Adrenal gland (tissue), 12 donors: ENCODE results near the gene C14orf132. TPM values are rescaled to one million over a fixed set of nuclear protein-coding genes. Genes with fewer than 3 reads are reported as not detected.

Experiments used
- DNase-seq, 7 donors: peaks; one replicate each; pipeline ENCODE4 v3.0.0-alpha.2; 2019 to 2020
- H3K27ac ChIP-seq, 5 donors: fragments of 200-600 bp; sonication (generic) in 4 of 5; 1 replicate in 3 of 5; 2 replicates in 2 of 5; pipeline versions ENCODE4 v1.5.1 to v1.8.0; 2016 to 2020; ENCODE audit warnings: mild to moderate bottlenecking in 1 of 5
- H3K27me3 ChIP-seq: fragments of 200-600 bp; 2 replicates; pipeline ENCODE4 v1.8.0; 2021
- H3K36me3 ChIP-seq, 2 donors: fragments of 200-600 bp; replicated peaks in 1 of 2; 1 replicate in 1 of 2; 2 replicates in 1 of 2; pipeline versions ENCODE4 v1.5.1 to v1.8.0; 2018 to 2022
- H3K4me1 ChIP-seq, 2 donors: fragments of 200-600 bp; replicated peaks in 1 of 2; 1 replicate in 1 of 2; 2 replicates in 1 of 2; pipeline versions ENCODE4 v1.5.1 to v1.8.0; 2018 to 2021
- H3K4me3 ChIP-seq, 4 donors: fragments of 200-600 bp; sonication (generic) in 3 of 4; one replicate each; pipeline ENCODE4 v1.5.1; 2016 to 2018
- H3K9me3 ChIP-seq, 3 donors: fragments of 200-600 bp; sonication (generic) in 1 of 3; replicated peaks in 1 of 3; 1 replicate in 2 of 3; 2 replicates in 1 of 3; pipeline versions ENCODE4 v1.5.1 to v1.8.0; 2016 to 2021
- POLR2A ChIP-seq, 2 donors: fragments of 450-650 bp; IDR thresholded peaks; one replicate each; pipeline ENCODE4 v1.6.1; 2017; ENCODE audit warnings: antibody characterized with exemption in 2 of 2, mild to moderate bottlenecking in 2 of 2, moderate library complexity in 1 of 2
- WGBS, 4 donors: extraction: QIAGEN DNeasy Blood & Tissue Kit in 2 of 4; methylation state at CpG; one replicate each; pipeline versions ENCODE4 v1.1.5 to v1.1.7; 2013 to 2017; 5-methylcytosine and 5-hydroxymethylcytosine counted together
- intact Hi-C, 2 donors: fragments of 100-400 bp; cut with DNase I; formaldehyde crosslinking; loops; one replicate each; pipeline versions ENCODE4 v1.14.1 to v1.15.0; 2022 to 2023
- polyA plus RNA-seq, 3 donors: library from polyadenylated mRNA; stranded (reverse); fragments of 200-250 nt in 2 of 3; fragments of 350-450 nt in 1 of 3; fragmentation: Illumina TruSeq in 1 of 3; extraction: RNeasy Lipid Tissue Mini Kit (QIAGEN cat#74804) in 1 of 3; gene quantifications; one replicate each; pipeline ENCODE4 v1.2.3, GENCODE V29; 2013 to 2014
- total RNA-seq, 9 donors: library from RNA; depleted of rRNA in 4 of 9; stranded (reverse); fragments of >200 nt in 4 of 9; fragments of 120-200 nt in 1 of 9; fragmentation: NEBNext Ultra II Directional in 1 of 9; extraction: Animal tissue kit (Norgen Biotek cat#: 25700) in 1 of 9; gene quantifications; one replicate each; pipeline versions ENCODE4 v1.1.0 to v1.2.4, GENCODE V29; 2013 to 2023
- TF ChIP-seq, protein P1 (sequence below), 6 experiments: fragments of 450-650 bp in 4 of 6; fragments of 200-600 bp in 2 of 6; sonication (generic) in 1 of 6; IDR thresholded peaks; 1 replicate in 5 of 6; 2 replicates in 1 of 6; pipeline versions ENCODE4 v1.5.1 to v1.8.0; 2016 to 2021; ENCODE audit warnings: antibody characterized with exemption in 6 of 6, mild to moderate bottlenecking in 2 of 6, moderate library complexity in 1 of 6
- donor health status: healthy with polysubstance abuse.
- donor health status: Bipolar disorder and iron deficiency.
- donor health status: DM: yes; HTN: yes; CAD: no.
- donor health status: DM: no; HTN: no; CAD: no.
- donor health status: DM: no; HTN: no; CAD: no.
- donor health status: DM: yes; HTN: yes; CAD: no.

Gene C14orf132
- total and polyA plus RNA-seq, 12 donors, result 4.5 to 34.8 (median 11.8) TPM

- intact Hi-C loops, result no loop called here
- DNase-seq, result no peak
- no peaks in the 10 kb centered on the region for H3K36me3 ChIP-seq
- peaks cover 3% of the 10 kb centered on the region for H3K27me3 ChIP-seq
- no peak for TF ChIP-seq POLR2A (IDR thresholded peaks at IDR 0.05)
- TF ChIP-seq, protein P1, sequence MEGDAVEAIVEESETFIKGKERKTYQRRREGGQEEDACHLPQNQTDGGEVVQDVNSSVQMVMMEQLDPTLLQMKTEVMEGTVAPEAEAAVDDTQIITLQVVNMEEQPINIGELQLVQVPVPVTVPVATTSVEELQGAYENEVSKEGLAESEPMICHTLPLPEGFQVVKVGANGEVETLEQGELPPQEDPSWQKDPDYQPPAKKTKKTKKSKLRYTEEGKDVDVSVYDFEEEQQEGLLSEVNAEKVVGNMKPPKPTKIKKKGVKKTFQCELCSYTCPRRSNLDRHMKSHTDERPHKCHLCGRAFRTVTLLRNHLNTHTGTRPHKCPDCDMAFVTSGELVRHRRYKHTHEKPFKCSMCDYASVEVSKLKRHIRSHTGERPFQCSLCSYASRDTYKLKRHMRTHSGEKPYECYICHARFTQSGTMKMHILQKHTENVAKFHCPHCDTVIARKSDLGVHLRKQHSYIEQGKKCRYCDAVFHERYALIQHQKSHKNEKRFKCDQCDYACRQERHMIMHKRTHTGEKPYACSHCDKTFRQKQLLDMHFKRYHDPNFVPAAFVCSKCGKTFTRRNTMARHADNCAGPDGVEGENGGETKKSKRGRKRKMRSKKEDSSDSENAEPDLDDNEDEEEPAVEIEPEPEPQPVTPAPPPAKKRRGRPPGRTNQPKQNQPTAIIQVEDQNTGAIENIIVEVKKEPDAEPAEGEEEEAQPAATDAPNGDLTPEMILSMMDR (IDR thresholded peaks at IDR 0.05), result no peak
- H3K4me3 ChIP-seq, result no peak overlapping the region
- H3K9me3 ChIP-seq, result no peaks in the 10 kb centered on the region
- H3K4me1 ChIP-seq, result peaks cover 6 to 21% of the 10 kb centered on the region in 2 donors
- no peak overlapping the region for H3K27ac ChIP-seq
- WGBS, 4 donors, result 40 to 64% (median 51%) methylated on average over 2 of the region's 2 CpGs
Measured at GRCh38 chr14:96035456-96035855, 3.7 kb upstream of the C14orf132 start.

GRCh38 chr14:96037891-96038557 is 1.1 kb upstream of the C14orf132 start:
- Histone ChIP-seq H3K4me1 (peaks cover 6 to 23% of the 10 kb centered on the region in 2 donors), H3K9me3 (no peaks in the 10 kb centered on the region), H3K36me3 (peaks cover 0 to 5% of the 10 kb centered on the region in 2 donors), H3K4me3 (no peak overlapping the region), H3K27ac (peak overlapping the region in 2 of 5 donors; percentile 72 to 84), H3K27me3 (peaks cover 14% of the 10 kb centered on the region)
- intact Hi-C loops, result no loop called here
- TF ChIP-seq, protein P1 (IDR thresholded peaks at IDR 0.05), result peak in 1 of 6 experiments; percentile 4
- TF ChIP-seq POLR2A (IDR thresholded peaks at IDR 0.05), result no peak
- DNase-seq, result peak in 3 of 7 donors; percentile 24 to 38 (median 38)
- 23 to 46% (median 34%) methylated on average over 5 to 7 of the region's 7 CpGs for WGBS, 4 donors

GRCh38 chr14:96038558-96038919 is 623 bp upstream of the C14orf132 start:
- Histone ChIP-seq H3K27ac (peak overlapping the region in 2 of 5 donors; percentile 72 to 84), H3K4me1 (peaks cover 6 to 23% of the 10 kb centered on the region in 2 donors), H3K36me3 (peaks cover 0 to 5% of the 10 kb centered on the region in 2 donors), H3K4me3 (peak overlapping the region in 2 of 4 donors; percentile 45 to 64), H3K27me3 (peaks cover 14% of the 10 kb centered on the region), H3K9me3 (no peaks in the 10 kb centered on the region)
- no peak for DNase-seq
- WGBS, 4 donors, result 21 to 32% (median 29%) methylated on average over 10 of the region's 10 CpGs
- TF ChIP-seq POLR2A (IDR thresholded peaks at IDR 0.05), result no peak
- TF ChIP-seq, protein P1 (IDR thresholded peaks at IDR 0.05), result no peak
- intact Hi-C loops, result no loop called here

GRCh38 chr14:96039633-96040311 is 610 bp downstream of the C14orf132 start:
- Histone ChIP-seq H3K4me1 (peaks cover 6 to 23% of the 10 kb centered on the region in 2 donors), H3K27ac (peak overlapping the region in 4 of 5 donors; percentile 8 to 84 (median 60)), H3K36me3 (peaks cover 0 to 5% of the 10 kb centered on the region in 2 donors), H3K9me3 (no peaks in the 10 kb centered on the region), H3K27me3 (peaks cover 14% of the 10 kb centered on the region), H3K4me3 (peak overlapping the region in 2 of 4 donors; percentile 45 to 64)
- TF ChIP-seq POLR2A (IDR thresholded peaks at IDR 0.05), result no peak
- TF ChIP-seq, protein P1 (IDR thresholded peaks at IDR 0.05), result no peak
- DNase-seq, result peak in 3 of 7 donors; percentile 7 to 66 (median 32)
- 1 to 10% (median 1%) methylated on average over 2 to 56 of the region's 56 CpGs for WGBS, 4 donors
- intact Hi-C loops, result no loop called here
